Stimulated activated CD8-positive, alpha-beta memory T cell treated with anti-CD3 and anti-CD28 coated beads, Interleukin-4, amount 100 ng/mL, for 48 hours (primary cell): Measurements from ENCODE around the gene SMCO1.
"Not testable (repeated sequence)": the region's sequence is repeated elsewhere in the genome, so short reads cannot be mapped to it uniquely, and the experiment has no call there.

Experiments used
- DNase-seq: peaks from one replicate; pipeline ENCODE4 v3.0.0-alpha.2; 2020

Gene SMCO1

GRCh38 chr3:196519718-196520082 lies 4.6 kb upstream of the SMCO1 start:
- peak; percentile 67 for DNase-seq

GRCh38 chr3:196518966-196519717 lies 4.0 kb upstream of the SMCO1 start:
- DNase-seq: peak; percentile 83

- no peak for DNase-seq
These were observed 2.8 kb upstream of the SMCO1 start for GRCh38 chr3:196517919-196518318.

- DNase-seq: no peak
These were observed 2.1 kb upstream of the SMCO1 start for GRCh38 chr3:196517162-196517800.

- DNase-seq: no peak
These were observed 813 bp downstream of the SMCO1 start for GRCh38 chr3:196514350-196514716.

- DNase-seq: no peak
These were observed 1.3 kb downstream of the SMCO1 start for GRCh38 chr3:196513697-196514349.

GRCh38 chr3:196511646-196512425 lies 3.3 kb downstream of the SMCO1 start:
- not testable (repeated sequence) for DNase-seq

- DNase-seq: not testable (repeated sequence)
These were observed 4.0 kb downstream of the SMCO1 start for GRCh38 chr3:196511108-196511507.

- no peak for DNase-seq
These were observed 8.5 kb downstream of the SMCO1 start for GRCh38 chr3:196506687-196507086.

- DNase-seq: no peak
These were observed 10.6 kb downstream of the SMCO1 start for GRCh38 chr3:196504556-196504955.

- DNase-seq: not testable (repeated sequence)
These were observed 11.1 kb downstream of the SMCO1 start for GRCh38 chr3:196504077-196504398.

- peak; percentile 98 for DNase-seq
These were observed 11.7 kb downstream of the SMCO1 start, which contains the start of gene RNF168 for GRCh38 chr3:196503196-196504076. Gene RNF168, minus strand, starts transcription at chr3:196503768. Its CDS starts 595 bp downstream, at chr3:196503173.

GRCh38 chr3:196502775-196503195 lies 12.4 kb downstream of the SMCO1 start:
- peak; percentile 67 for DNase-seq

GRCh38 chr3:196501316-196502044 lies 13.7 kb downstream of the SMCO1 start:
- DNase-seq: no peak

GRCh38 chr3:196499807-196500524 lies 15.2 kb downstream of the SMCO1 start:
- peak; percentile 58 for DNase-seq

- DNase-seq: no peak
These were observed 16.1 kb downstream of the SMCO1 start for GRCh38 chr3:196499061-196499460.

- DNase-seq: no peak
These were observed 16.8 kb downstream of the SMCO1 start for GRCh38 chr3:196498297-196498696.

- DNase-seq: no peak
These were observed 19.0 kb downstream of the SMCO1 start for GRCh38 chr3:196496183-196496582.

- DNase-seq: no peak
These were observed 21.9 kb downstream of the SMCO1 start for GRCh38 chr3:196493292-196493691.

- no peak for DNase-seq
These were observed 23.1 kb downstream of the SMCO1 start for GRCh38 chr3:196492080-196492479.

GRCh38 chr3:196489747-196490146 lies 25.4 kb downstream of the SMCO1 start:
- DNase-seq: no peak
